Fibroblast of the conjunctiva (primary cell): ENCODE data around the gene NRAS.

Experiments used
- DNase-seq: peaks from one replicate; pipeline ENCODE4 v3.0.0-alpha.2; 2010; ENCODE audit warnings: low read depth

The NRAS gene

GRCh38 chr1:114725230-114725629 lies 8.7 kb upstream of the NRAS start:
- DNase-seq = no peak

GRCh38 chr1:114723915-114724314 lies 7.3 kb upstream of the NRAS start:
- DNase-seq = no peak

- no peak for DNase-seq
These were observed 6.9 kb upstream of the NRAS start for GRCh38 chr1:114723457-114723856.

GRCh38 chr1:114720492-114720891 lies 3.9 kb upstream of the NRAS start:
- no peak for DNase-seq

GRCh38 chr1:114719424-114719787 lies 2.8 kb upstream of the NRAS start:
- no peak for DNase-seq

- no peak for DNase-seq
These were observed 2.3 kb upstream of the NRAS start for GRCh38 chr1:114718661-114719423.

- DNase-seq = no peak
These were observed 643 bp downstream of the NRAS start for GRCh38 chr1:114715952-114716303.

- DNase-seq = no peak
These were observed 3.6 kb downstream of the NRAS start for GRCh38 chr1:114712977-114713376.

- no peak for DNase-seq
These were observed 6.2 kb downstream of the NRAS start for GRCh38 chr1:114710360-114710759.

GRCh38 chr1:114707604-114708003 lies 9.0 kb downstream of the NRAS start:
- no peak for DNase-seq

- DNase-seq = no peak
These were observed 13.3 kb downstream of the NRAS start for GRCh38 chr1:114703242-114703641.

GRCh38 chr1:114702737-114703136 lies 13.8 kb downstream of the NRAS start:
- DNase-seq = no peak

- DNase-seq = no peak
These were observed 14.6 kb downstream of the NRAS start for GRCh38 chr1:114701931-114702330.

- no peak for DNase-seq
These were observed 16.5 kb downstream of the NRAS start for GRCh38 chr1:114700036-114700600.

GRCh38 chr1:114696810-114697209 lies 19.8 kb downstream of the NRAS start:
- no peak for DNase-seq

GRCh38 chr1:114695430-114696058 lies 21.0 kb downstream of the NRAS start, which contains the start of gene AMPD1:
Gene AMPD1 (minus strand): TSS chr1:114695546. CDS start chr1:114695471, 75 bp downstream.
- no peak for DNase-seq

- no peak for DNase-seq
These were observed 21.8 kb downstream of the NRAS start for GRCh38 chr1:114694540-114695310.

- DNase-seq = no peak
These were observed 23.6 kb downstream of the NRAS start for GRCh38 chr1:114692947-114693346.

GRCh38 chr1:114691061-114691460 lies 25.5 kb downstream of the NRAS start:
- no peak for DNase-seq

GRCh38 chr1:114690148-114690547 lies 26.4 kb downstream of the NRAS start:
- no peak for DNase-seq

- no peak for DNase-seq
These were observed 28.0 kb downstream of the NRAS start for GRCh38 chr1:114688526-114688925.

GRCh38 chr1:114685851-114686250 lies 30.7 kb downstream of the NRAS start:
- DNase-seq = no peak

GRCh38 chr1:114677691-114678090 lies 38.9 kb downstream of the NRAS start:
- no peak for DNase-seq
